Measurements from ENCODE around the gene AKAP8L.
"Not testable (repeated sequence)": the region's sequence is repeated elsewhere in the genome, so short reads cannot be mapped to it uniquely, and the experiment has no call there.

Gene AKAP8L

GRCh38 chr19:15352535-15352934 lies 66.3 kb downstream of the AKAP8L start:
- not testable (repeated sequence) for DNase-seq

- not testable (repeated sequence) for DNase-seq
Observed at GRCh38 chr19:15341328-15341727, 77.5 kb downstream of the AKAP8L start.

- no peak for DNase-seq
Observed at GRCh38 chr19:15340086-15340485, 78.7 kb downstream of the AKAP8L start.

- no peak for DNase-seq
Observed at GRCh38 chr19:15337202-15337601, 81.6 kb downstream of the AKAP8L start.

- DNase-seq = not testable (repeated sequence)
Observed at GRCh38 chr19:15335992-15336391, 82.8 kb downstream of the AKAP8L start.

- DNase-seq = peak; percentile 87
Observed at GRCh38 chr19:15332311-15332996, 86.3 kb downstream of the AKAP8L start, which contains the start of gene BRD4. TSS of gene BRD4 (minus strand) at chr19:15332539. CDS start at chr19:15273099, 59,440 bp downstream.

GRCh38 chr19:15331419-15332310 lies 87.1 kb downstream of the AKAP8L start:
- DNase-seq = peak; percentile 82

GRCh38 chr19:15330801-15331418 lies 87.9 kb downstream of the AKAP8L start:
- DNase-seq = peak; percentile 75
